HG02678 (cell line): Measurements from ENCODE around the gene APOL6.
"Not testable (repeated sequence)": the region's sequence is repeated elsewhere in the genome, so short reads cannot be mapped to it uniquely, and the experiment has no call there.

Source experiments
- ATAC-seq: cut with Tn5 transposase; IDR thresholded peaks from one replicate; pipeline ENCODE4 v1.9.1; 2021; ENCODE audit warnings: mild to moderate bottlenecking, moderate library complexity; ENCODE audit not compliant: unreplicated experiment

The APOL6 gene

DNA sequence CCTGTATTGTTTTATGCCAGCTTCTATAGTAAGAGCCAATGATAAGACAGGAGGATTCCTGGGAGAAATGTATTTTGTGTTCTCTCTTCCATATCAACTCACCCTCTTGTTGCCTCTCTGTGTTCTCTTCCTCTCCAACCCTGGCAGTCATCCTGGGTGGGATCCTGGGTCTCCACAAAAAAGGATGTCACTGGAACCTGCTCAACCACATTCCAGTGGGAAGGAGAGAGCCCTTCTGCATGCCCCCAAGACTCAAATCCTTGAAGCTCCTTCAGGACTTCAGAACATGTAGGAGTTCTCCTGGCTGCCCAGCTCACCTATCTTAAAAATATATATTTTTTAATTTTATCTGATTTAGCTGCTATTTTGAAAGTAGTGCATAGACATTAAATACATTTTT lies 26.1 kb downstream of the APOL6 start:
- ATAC-seq = no peak

DNA sequence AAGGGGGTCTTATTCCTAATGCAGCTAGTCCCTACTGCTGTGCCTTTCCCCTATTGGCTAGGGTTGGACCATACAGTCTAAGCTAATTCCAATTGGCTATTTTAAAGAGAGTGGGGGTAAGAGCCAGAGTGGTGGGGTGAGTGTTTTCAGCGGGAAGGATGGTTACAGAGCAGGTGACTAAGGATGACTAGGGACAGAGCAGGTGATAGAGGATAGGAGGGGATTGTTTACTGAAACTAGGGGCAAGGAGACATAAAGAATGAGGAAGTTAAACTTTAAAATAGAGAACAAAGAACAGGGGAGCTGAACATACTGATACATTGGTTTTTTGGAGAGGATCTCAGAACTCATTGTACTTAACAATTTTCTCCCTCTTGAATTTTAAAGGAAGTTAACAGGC lies 27.8 kb downstream of the APOL6 start:
- not testable (repeated sequence) for ATAC-seq

DNA sequence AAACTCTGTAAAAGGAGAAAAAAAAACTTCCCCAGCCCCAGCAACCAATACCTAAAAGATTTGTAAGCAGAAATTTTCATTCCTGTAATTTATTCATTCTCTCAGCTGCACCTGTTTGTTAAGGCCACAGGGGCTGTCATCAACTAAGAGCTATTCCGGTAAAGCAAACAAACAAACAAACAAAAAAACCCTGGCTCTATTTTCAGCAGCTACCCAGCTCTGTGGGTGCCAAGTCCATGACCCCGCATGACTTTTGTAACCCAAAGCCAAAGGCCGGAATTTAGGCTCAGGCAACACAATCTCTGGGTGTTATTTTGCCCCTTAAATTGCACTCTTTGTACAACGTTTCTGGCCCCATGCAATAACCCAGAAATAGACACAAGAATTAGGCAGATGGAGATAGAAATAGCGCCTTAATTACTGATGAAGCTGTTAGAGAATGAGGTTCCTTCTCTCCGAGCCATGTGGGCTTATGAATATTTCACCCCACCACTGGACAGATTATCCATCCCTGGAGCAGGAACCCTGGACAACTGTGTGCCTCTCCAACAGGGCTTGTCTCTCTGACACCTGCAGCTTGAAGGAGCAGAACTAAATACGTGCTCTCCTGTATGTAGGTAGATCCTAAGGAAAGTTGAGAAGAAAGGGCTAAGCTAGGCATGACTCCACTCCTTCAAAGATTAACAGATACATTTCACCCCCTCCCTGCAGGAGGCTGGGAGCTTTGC lies 29.4 kb downstream of the APOL6 start:
- ATAC-seq = no peak

DNA sequence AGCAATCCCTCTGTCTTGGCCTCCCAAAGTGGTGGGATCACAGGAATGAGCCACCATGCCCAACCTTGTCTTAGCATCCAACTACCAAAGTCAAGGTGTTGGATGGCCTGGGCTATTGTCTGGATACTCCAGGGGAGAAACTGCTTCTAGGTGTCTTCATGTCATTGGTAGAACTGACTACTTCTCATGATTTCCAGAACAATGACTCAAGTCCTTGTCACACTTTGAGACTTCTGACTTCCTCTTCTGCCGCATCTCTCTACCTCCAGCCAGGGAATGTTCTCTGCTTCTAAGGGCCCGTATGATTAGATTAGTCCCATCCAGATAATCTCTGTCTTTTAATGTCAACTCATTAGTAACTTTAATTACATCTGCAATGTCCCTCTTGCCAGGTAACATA lies 30.6 kb downstream of the APOL6 start:
- ATAC-seq = no peak

DNA sequence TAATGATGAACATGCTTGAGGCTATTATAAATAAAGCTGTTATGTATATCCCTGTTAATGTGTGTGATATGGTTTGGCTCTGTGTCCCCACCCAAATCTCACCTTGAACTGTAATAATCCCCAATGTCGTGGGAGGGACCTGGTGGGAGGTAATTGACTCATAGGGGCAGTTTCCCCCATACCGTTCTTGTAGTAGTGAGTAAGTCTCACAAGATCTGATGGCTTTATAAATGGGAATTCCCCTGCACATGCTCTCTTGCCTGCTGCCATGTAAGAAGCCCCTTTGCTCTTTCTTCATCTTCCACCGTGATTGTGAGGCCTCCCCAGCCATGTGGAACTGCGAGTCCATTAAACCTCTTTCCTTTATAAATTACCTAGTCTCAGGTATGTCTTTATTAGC lies 31.2 kb downstream of the APOL6 start:
- not testable (repeated sequence) for ATAC-seq

DNA sequence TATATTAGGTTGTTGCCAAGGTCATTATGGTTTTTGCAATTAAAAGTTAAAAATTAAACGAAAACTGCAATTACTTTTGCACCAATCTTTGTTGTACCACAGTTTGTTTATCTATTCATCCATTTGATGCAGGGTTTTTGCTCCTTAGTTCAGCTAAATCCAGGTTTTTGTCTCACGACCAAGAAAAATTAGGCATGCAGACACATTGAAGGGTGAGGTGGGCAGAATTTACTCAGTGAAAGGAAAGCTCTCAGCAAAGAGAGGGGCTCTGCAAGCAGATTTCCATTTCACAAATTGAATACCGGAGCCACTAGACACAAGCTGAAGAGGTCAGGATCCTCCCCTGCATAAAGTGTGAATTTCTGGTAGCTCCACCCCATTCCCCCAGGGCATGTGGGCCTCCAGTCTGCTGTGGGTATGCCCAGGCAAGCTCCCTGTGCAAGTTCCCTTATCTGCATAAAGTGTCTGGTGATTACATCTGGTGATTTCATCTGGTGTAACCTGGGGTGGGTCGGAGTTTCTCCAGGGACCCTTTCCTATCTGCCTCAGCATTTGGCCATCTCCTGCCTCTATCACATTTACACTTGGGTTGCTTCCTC lies 33.3 kb downstream of the APOL6 start:
- no peak for ATAC-seq

DNA sequence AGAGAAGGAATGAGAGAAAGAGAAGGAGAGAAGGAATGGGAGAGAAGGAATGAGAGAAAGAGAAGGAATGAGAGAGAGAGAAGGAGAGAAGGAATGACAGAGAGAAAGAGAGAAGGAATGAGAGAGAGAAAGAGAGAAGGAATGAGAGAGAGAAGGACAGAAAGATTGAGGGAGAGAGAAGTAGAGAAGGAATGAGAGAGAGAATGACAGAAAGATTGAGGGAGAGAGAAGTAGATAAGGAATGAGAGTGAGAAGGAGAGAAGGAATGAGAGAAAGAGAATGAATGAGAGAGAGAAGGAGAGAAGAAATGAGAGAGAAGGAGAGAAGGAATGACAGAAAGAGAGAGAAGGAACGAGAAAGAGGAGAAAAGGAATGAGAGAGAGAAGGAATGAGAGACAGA lies 35.3 kb downstream of the APOL6 start:
- no peak for ATAC-seq

DNA sequence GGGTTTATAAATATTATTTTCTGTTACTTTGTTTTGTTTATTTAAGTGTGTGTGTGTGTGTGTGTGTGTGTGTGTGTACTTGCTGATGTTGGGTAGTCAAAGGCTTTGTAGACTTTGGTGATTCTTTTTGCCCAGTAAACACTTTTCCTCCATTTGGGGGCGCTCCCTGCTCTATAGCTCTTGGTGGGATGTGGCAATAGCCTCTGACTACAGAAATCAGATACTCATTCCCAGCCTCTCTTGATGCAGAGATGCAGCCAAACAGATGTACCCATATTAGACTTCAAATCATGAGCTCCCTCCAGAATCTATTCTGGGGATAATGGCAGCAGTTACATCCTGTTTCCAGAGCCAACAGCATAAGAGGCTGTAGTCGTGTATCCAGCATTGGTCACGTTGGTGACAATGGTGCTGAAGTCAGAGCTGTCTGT lies 36.0 kb downstream of the APOL6 start:
- ATAC-seq = no peak

DNA sequence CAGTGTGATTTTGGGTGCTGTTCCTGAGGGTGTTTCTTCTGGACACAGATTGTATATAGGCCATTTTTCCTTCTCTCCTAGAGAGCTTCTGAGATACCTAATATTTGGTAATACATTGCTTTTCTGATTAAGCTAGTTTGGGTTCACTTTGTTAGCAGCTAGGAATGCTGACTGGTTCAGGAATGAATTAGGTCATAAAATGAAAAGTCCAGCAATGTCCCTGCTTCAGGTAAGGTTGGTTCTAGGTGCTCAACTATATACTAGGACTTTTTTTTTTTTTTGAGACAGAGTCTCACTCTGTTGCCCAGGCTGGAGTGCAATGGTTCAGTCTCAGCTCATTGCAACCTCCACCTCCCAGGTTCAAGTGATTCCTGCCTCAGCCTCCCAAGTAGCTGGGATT lies 36.5 kb downstream of the APOL6 start:
- no peak for ATAC-seq

DNA sequence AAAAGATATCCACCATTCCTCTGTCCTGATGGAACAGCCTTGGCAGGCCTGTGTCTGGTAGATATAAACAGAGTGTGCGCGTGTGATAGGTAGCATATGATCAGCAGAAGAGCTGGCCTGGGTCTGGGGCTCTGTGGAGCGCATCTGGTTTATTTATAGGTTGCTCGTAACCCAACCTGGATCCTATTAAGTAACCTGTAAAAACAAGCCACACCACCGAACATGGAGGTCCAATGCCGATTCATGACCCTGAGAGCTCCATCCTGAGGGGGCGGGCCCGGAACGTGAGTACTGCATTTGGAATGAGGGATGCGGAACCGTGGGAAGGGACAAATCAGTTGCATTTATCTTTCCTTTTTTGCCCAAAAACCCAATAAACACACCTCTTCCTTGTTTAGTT lies 37.5 kb downstream of the APOL6 start:
- ATAC-seq = no peak

DNA sequence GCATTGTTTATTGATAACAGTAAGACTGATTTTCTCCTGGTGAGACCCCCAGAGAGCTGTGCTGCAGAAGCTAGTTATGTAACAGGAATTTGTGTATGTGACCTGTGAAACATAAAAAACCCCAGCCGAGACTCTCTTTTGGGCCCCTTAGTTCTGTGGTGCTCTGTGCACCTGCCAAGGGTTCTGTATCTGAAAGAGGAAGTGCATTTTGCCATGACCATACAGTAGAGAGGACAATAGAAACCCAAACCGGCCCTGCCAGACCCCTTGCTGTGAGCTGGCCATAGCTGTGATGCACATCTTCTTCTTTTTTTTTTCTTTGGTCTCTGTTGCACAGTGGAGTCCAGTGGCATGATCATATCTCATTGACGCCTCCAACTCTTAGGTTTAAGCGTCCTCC lies 38.1 kb downstream of the APOL6 start:
- ATAC-seq = no peak

DNA sequence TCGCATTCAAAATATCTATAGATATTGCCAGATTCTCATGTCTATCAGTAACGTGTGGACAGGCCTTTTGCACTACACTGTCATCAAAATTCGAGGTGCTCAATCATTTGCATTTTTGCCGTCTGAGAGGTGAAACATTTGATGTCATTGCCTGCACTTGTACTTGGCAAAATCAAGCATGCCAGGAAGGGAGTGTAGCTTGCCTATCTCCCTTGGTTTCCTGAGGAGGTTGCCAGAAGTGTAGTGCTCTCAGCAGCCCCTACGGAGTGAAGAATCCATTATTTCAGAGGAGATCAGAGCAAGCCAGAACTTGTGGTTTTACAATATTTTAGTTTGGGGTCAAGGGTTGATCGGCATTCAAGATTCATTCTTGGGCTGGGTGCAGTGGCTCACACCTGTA lies 39.2 kb downstream of the APOL6 start:
- ATAC-seq = no peak

DNA sequence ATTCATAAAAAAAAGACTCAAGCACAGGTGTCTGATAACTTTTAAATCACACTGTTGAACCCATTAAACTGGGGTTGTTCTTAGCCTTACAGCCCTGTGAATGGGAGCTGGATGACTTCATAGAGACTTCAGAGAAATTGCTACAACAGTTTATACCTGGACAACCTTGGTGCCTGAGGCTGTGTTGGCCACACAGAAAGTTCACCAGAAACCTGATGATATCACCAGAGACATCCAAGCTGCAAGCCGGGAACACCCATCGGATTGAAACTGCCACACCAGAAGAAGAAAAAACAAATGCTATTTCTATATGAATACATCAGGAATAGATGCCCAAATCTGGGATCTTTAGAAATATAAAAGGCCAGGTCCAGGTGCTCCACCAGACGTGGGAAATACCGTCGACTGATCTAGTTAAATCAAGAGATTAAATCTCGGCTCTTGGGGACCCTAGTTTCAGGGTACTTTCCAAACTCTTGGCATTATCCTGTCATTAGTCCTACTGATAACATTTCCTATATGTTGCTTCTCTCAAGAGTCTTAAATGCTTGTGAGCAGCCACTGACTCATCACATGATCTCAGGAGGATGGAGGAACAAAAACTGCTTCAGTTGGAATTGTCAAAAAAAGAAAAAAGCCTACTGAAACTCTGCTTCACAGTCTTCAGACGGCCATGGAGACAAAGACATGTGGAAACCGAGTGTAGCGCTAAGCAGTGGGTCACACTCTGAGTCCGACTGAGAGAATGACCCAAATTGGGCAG lies 40.8 kb downstream of the APOL6 start:
- ATAC-seq = no peak

DNA sequence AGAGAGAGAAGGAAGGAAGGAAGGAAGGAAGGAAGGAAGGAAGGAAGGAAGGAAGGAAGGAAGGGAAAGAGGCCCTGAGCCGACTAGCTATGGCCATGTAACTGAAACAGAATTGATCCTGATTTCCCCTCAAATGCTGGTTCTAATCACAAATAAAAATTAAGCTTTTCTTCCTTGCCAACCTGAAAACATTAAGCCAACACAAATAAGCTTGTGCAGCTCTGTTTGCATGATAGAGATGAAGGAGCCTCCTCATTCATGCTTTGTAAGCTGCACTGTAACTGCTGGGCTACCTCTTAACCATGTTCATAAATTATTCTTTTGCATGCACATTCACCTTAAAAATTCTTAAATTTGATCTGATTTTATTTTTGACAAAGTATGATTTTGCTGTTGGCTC lies 41.8 kb downstream of the APOL6 start:
- no peak for ATAC-seq

DNA sequence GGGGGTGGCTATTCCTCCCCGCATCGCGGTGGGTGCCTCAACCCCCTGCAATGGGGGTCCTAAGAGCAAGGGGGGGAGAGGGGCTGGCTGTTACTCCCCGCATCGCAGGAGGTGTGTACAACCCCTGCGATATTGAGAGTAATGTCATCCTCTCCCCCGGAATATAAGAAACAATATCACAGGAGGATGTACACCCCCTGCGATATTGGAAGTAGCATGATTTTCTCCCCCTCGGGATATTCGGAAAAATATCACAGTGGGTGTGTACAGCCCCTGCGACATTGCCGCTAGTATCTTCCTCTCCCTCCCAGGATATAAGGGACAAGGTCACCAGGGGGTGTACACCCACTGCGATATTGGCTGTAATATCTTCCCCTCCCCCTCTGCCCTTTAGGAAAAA lies 47.0 kb downstream of the APOL6 start:
- no peak for ATAC-seq

DNA sequence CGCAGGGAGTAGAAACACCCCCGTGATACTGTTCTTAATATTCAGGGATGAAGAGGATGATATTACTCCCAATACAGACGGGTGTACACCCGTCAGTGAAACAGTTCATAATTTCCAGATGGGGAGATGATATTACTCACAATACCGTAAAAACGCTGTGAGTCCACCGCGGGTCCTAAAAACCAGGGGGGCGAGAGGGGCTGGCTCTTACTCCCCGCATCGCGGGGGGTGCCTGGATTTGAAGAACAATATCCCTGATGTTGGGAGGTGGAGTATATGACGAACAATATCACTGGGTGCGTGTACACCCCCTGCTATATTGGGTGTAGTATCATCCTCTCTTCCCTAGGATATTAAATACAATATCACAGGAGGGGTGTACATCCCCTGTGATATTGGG lies 48.9 kb downstream of the APOL6 start:
- ATAC-seq = no peak

DNA sequence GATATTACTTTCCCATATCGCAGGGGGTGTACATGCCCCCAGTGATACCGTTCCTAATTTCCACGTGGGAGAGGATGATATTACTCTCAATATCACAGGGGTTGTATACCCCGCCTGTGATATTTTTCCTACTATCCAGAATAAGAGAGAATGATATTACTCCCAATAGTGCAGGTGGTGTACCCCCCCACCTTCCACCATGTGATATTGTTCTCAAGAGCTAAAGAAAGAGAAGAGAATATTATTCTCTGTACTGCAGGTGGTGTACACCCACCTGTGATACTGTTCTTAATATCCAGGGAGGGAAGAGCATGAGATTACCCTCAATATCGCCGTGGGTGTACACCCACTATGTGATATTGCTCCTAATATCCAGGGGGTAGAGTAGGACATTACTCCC lies 51.6 kb downstream of the APOL6 start:
- not testable (repeated sequence) for ATAC-seq

DNA sequence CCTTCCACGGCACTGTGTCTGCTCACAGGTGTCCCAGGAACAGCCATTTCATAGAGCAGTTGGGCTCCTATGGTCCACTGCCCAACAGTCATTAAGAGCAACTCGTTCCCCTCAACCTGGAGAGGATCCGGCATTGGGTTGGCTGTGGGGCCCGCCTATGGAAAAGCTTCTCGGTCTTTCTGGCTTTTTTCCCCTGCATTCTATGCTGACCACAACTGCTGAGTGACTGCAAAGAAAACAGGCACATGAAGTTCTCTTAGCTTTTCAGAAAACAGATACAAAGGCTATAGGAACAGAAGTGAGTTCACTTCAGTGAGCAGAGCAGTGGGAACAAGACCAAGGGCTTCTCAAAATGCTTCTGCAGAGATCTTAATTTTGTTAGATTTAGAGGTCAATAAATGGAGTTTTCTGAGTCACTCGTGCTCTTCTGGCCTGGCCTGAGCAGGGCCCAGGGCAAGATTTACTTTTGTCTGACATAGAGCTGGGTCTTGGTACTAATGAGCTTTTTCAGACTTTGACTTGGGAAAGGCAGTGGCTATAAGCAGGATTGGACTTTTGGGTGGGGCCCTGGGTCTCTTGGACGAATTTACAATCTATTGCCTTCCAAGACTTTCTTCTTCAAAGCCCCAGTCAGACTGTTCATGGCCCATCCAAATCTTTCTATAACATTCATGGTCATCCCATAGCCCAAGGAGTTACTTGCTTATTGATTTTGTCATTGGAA lies 55.8 kb downstream of the APOL6 start:
- ATAC-seq = no peak

DNA sequence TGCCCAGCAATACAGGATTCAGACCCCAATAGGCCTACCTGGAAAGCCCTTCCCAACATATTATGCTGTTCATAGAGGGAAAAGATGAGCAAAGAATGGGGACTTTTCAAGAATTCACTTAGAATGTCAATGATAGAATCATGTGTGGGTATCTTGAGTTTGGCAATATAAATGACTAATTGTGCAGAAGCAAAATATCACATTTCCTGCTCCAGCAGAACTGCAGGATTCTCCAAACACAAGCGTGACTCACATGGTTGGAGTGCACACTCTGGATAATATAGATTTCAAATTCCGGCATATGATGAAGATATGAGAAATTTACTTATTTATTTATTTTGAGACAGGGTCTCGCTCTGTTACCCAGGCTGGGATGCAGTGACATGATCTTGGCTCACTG lies 56.9 kb downstream of the APOL6 start:
- no peak for ATAC-seq

DNA sequence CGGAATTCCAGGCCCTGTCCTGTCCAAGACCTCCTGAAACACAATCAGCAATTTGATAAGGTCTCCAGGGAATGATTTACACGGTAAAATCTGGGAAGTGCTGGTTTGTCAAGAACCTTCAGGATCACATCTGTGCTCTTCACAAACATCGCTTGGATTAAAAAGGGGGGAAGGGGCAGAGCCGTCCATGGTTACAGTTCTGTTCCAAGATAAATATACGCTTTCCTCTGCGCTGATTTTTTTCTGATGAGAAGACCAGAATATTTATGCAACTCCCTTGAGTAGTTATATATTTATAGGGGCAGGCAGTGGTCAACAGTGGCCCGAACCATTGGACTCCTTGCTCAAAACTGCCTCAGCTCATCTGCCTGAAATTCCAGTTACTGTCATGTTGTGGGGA lies 60.2 kb downstream of the APOL6 start:
- ATAC-seq = no peak

DNA sequence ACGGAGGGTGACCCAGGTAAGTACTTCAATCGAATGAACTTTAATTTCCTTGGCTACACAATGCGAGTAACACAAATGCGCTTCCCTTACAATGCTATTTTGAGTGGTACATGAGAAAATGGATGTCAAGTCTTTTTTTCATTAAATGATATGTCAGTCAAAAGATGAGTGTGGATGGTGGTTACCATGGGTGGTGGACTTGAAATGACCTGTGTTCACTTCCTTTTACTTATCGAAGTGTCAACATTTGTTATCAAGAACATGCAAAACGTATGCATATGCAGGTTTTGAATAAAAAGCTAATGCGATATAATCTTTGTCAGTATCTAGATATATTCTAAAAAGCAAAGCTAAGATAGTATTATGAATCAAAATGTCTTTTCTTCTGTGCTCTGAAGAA lies 60.7 kb downstream of the APOL6 start:
- ATAC-seq = no peak

DNA sequence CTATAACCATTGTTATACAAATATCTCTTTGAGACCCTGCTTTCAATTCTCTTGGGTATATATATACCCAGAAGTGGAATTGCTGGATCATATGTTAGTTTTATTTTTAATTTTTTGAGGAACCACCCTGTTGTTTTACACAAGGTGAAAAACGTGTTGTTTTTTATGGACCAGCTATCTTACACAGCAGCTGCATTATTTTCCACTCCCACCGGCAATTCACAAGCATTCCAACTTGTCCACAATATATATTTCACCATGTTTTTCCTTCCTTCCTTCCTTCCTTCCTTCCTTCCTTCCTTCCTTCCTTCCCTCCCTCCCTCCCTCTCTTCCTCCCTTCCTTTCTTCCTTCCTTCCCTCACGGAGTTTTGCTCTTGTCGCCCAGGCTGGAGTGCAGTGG lies 63.1 kb downstream of the APOL6 start:
- ATAC-seq = no peak
